Articular chondrocyte of knee joint (primary cell): ENCODE measurements around the gene CCDC142. TPM values are rescaled to one million over a fixed set of nuclear protein-coding genes. Genes with fewer than 3 reads are reported as not detected.

Experiments used
- total RNA-seq: library from RNA; depleted of rRNA; stranded (reverse); fragments of >200 nt; gene quantifications from 2 replicates; pipeline ENCODE4 v1.2.3, GENCODE V29; 2012

CCDC142 gene, protein sequence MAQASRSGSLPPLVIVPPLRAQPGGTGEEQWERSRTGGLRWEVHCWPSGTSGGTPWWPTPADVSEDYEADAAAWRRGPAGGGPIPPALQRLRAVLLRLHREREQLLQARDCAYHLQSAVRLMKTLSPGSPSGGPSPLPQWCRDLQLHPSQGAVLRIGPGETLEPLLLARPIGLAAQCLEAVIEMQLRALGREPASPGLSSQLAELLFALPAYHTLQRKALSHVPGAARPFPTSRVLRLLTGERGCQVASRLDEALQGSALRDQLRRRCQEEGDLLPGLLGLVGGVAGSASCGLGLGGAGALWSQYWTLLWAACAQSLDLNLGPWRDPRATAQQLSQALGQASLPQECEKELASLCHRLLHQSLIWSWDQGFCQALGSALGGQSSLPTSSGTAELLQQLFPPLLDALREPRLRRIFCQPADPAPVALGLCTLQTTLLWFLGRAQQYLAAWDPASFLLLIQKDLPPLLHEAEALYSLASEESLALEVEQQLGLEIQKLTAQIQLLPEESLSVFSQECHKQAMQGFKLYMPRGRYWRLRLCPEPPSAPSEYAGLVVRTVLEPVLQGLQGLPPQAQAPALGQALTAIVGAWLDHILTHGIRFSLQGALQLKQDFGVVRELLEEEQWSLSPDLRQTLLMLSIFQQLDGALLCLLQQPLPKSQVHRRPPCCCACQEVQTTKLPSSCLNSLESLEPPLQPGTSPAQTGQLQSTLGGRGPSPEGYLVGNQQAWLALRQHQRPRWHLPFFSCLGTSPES
- total RNA-seq: 15.0 and 20.8 TPM in 2 replicates

DNA sequence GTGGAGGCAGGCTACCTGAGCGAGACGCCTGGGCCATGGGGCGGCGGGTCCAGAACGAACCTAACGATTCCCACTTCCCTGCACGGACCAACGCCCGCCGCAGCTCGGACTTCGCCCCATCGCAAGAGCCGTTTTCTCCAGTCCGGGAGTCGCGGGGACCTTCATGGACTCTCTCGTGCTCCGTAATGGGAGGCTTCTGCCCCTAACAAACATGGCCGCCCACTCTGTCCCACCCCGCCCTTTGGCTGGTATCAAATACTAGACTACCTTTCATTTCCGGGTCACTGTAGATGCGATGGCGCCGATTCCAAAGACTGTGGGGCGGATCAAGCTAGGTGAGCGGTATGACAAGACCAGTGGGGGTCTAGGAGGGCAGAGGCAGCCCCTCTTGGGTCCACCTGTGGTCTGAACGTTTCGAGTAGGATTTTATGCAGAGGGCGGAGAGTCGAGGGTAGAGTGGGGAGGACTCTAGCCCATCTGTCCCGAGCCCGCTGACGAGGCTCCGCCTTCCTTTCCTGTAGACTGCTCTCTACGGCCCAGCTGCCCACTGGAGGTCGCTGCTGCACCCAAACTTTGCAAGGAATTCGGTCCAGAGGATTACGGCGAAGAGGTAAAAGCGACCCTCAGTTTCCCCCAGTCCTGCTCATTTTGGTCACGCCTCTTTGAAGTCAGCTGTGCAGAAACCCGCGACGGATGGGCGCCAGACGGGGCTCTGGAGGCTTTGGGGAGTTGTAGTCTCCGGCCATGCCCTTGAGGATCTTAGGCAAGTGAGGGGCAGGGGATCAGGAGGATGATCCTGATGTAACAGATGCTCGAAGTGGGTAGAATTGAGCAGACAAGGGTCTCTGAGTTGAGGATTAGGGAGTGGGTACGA lies at the start of gene CCDC142, which contains the start of gene TTC31:
Gene CCDC142, minus strand, starts transcription at position 198 of the 874 bp plus-strand sequence. Its CDS starts 161 bp downstream, at position 37.
Gene TTC31, plus strand, starts transcription at position 281 of the 874 bp plus-strand sequence. Its CDS starts 15 bp downstream, at position 296.

DNA sequence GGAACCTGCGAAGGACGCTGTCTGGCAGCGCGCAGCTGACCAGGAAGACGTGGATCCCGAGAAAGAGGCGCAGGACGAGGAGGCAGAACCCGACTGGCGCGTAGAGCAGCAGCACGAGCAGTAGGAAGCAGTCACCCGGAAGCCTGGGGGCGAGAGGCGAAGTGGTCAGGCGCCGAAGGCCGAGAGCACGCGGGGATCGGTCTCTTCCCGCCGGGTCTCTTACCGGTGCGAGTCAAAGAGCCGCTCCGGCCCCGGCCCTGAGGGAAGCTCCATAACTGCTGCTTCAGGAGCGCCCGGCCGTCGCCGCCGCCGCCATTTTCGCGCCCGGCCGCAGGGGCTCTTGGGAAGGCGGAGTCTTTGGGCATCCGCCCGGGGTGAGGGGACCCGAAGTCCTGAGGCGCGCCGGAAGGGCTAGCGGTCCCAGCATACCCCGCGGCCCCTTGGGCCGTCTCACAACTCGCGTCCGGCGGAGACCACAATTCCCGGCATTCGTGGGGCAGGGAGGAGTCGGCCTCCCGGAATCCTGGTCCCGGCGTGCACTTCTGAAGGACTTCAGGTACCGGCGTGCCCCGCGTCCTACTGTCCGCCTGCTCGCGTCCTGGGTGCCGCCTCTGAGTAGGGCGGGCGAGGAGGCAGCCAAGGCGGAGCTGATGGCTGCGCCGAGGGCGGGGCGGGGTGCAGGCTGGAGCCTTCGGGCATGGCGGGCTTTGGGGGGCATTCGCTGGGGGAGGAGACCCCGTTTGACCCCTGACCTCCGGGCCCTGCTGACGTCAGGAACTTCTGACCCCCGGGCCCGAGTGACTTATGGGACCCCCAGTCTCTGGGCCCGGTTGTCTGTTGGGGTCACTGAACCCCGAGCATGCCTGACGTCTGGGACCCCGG lies 46.8 kb upstream of the CCDC142 start, which contains the start of the genes AUP1 and HTRA2:
Gene AUP1, minus strand, starts transcription at position 350 of the 882 bp plus-strand sequence. Its CDS starts 77 bp downstream, at position 273.
Gene HTRA2, plus strand, starts transcription at position 577 of the 882 bp plus-strand sequence. Its CDS starts 74 bp downstream, at position 651.

DNA sequence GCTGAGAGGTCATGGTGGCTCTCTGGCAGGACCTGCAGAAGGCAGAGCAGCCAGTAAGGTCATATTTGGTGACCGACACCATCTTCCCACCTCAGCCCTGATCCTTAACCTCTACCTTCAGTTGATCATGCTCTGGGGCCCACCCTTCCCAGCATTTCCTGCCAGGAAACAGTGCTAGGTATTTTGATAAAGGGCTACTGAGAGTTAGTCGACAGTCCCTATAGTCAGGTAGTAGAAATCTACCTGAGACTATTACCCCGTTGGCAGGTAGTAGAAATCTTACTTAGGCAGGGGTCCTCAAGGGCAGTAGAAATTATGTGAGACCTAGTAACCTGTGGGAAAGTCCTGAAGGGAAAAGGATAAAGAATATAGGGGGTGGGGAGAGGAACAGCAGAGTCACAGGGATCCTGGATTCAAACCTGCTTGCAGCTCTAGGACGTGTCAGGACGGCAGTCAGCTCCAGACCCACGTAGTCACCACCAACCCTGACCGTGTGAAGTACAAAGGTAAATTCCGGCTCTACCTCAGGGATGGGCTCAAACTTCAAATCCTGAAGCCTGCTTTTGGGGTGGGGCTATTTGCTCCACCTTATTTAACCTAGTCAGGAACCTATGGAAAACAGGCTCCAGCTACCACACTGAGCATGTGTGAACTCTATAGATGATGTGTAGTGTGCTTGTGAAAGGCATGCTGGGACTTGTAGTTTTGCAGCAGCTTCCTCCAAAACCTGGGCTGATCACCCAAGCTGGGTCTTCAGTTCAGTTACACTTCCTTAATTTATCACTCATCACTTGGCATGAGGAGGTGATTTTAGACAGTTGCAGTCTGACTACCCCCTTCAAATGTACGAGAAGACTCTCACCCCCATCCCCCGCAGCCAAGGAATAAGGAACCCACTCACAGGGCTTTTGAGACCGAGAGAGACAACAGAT lies 43.2 kb upstream of the CCDC142 start, which contains the start of gene DQX1:
Gene DQX1, minus strand, starts transcription at position 515 of the 932 bp plus-strand sequence. Its CDS starts 502 bp downstream, at position 13.

DNA sequence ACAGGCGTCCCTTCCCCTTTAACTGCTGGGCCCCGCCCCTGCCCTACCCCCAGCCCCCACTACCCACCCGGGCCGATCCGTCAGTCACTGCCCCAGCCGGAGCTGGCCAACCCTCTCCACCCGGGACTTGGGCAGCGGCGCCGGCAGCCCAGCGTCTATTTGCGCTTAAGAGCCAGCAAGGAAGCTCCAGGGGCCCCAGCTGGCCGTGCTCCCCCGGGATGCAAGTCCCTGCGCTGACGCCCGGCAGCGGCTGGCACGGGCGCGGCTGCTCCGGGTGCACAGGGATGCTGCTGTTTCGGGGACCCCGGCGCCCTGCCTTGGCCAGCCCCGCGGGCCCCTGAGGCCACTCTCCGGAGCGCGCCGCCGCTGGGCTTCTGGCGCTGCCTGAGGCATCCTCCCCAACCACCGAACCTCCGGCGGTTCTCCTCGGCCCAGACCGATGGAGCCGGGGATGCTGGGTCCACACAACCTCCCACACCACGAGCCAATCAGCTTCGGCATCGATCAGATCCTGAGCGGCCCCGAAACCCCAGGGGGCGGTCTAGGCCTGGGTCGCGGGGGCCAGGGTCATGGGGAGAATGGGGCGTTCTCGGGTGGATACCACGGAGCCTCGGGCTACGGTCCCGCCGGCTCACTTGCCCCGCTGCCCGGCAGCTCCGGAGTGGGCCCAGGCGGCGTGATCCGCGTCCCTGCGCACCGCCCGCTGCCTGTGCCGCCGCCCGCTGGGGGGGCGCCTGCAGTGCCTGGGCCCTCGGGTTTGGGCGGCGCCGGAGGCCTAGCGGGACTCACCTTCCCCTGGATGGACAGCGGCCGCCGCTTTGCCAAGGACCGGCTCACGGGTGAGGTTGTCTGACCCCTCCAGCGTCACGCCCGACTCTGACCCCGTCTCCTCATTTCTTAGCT lies 31.8 kb upstream of the CCDC142 start, which contains the start of gene TLX2:
Gene TLX2, plus strand, starts transcription at position 83 of the 903 bp plus-strand sequence. Its CDS starts 357 bp downstream, at position 440.

DNA sequence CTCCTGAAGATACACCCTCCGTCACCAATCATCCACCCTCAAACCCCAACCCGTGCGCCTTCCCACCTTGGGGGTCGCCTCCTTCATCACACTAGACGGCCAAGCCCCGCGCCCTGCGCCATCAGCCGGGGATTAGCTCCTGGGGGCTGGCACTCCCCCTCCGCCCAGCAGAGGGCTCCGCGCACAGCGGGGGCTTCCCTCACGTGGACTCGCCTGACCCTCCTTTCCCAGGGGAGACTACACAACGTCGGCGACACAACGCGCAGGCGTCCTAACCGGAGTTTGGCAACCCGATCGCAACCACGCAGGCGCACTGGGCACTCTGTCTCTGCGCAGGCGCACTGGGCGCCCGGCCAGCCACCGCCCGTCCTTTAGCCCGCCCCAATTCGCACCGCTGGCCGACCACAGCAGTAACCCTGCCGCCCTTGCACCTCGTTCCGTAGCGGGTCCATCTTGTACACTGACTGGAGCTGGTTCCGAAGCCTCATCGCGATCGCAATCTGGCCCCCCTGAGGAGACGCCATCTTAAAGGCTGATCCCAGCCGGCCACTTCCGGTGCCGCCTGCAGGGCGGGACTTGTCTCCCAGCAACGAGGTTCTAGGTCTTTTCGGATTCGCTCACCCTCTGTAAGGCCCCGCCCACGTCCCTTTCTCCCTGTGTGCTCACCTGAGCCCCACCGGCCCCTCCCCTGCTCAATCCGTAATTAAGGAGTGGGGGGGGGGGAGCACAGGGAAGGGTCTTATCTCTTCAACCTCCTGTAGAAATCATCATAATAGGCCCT lies 24.5 kb upstream of the CCDC142 start, which contains the start of gene PCGF1:
Gene PCGF1, minus strand, starts transcription at position 551 of the 781 bp plus-strand sequence. Its CDS starts 27 bp downstream, at position 524.

DNA sequence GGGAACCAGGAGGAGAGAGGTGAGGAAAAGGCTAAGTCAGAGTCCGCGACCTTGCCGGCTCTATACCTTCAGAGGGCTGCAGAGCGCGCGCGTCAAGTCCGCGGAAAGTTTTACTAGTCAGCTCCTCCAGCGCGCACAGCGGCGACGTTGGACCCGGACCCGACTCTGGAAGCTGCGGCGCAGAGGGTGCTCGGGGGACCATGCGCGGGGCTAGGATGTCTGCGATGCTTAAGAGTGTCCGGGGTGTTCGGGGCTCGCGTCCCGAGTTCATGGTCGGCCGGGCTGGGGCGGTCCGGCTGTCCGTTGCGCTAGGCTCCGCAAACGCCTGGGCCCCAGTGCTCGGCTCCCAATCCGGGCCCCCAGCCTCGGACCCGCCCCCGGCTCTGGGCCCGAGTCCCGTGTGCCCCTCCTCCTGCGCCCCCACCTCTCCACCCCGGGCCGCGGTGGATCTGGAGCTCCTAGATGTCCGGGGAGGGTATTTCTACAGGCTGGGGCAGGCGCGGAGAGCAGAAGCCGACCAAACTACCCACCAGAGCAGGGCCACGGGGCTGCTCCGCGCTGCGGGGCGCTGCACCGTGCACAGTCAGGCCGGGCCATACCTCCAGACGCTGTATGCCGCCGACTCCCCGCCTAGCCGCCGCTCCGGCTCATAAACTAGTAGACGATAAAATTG lies 16.6 kb upstream of the CCDC142 start, which contains the start of gene LBX2:
Gene LBX2, minus strand, starts transcription at position 337 of the 673 bp plus-strand sequence. Its CDS starts 66 bp downstream, at position 271.

DNA sequence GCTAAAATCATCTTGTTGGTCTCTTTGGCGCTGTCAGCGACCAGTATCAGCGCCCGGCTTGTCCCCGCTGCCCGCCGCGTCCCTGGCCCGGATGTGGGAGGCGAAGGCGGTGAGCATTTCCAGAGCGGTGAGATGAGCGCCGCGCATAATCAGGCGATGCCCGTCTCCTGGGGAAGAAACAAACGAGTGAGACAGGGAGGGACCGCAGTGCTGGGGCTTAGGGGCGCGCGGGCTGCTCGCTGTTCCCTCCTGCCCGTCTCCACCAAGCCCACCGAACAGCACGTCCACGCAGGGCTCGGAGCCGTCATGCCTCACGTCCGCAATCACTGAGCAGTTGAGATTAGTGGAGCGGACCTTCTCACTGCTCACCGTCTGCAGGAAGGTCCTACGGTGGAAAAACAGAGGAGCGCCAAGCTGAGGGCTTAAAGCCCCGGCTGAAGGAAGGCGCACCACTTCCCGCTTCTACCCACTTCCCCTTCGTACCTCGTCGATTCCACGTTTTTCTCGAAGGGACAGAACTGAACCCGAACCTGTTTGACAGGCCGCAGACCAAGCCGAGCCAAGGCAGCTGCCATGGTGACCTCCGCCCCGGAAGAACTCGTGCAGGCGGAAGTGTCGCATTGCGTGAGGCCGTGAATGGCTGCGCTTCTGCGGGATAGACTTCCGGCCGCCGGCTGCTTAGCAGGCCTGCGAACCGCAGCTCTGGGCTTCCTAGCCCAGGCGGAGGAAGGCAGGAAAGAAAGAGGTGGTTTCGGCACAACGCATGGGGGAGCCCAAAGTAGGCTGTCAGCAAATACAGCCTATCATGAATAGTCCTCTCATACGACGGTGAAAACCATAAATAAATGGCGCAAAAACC lies 10.5 kb downstream of the CCDC142 start, which contains the start of gene MRPL53:
Gene MRPL53, minus strand, starts transcription at position 595 of the 859 bp plus-strand sequence. Its CDS starts 20 bp downstream, at position 575.

DNA sequence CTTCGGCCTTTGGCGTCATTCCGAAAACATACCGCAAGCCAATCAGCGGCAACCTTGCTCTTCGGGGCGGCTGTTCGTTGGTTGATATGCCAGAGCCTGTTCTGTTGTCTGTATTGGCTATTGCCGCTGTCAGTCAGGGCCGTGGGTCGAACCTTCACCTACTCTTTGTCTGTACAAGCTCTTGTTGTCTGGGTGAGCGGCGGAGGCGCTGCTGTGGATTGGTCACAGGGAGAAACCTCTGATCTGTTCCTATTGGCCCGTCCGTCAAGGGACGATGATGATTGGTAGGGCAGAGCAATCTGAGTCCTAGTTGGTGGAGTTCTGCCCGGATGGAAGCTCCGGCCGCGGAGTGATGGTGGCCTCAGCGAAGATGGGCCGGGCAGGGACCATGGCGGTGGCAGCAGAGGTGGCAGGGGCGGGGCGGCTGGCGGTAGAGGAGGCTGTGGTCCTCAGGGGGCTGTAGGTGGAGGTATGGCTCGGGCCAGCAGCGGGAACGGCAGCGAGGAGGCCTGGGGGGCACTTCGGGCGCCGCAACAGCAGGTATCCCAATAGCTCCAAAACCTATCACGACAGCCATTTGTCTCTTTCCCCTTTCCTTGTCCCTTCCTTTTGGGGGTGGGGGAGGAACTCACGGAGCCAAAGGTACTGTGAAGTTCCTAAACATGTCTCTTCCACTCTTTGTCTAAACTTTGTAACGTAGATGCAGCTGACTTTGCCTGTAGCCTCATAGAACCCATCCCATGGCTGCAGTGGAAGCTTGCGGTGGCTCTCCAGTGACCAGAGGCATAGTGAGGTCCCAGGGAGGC lies 24.5 kb downstream of the CCDC142 start, which contains the start of gene WBP1:
Gene WBP1, plus strand, starts transcription at position 307 of the 806 bp plus-strand sequence. Its CDS starts 165 bp downstream, at position 472.

DNA sequence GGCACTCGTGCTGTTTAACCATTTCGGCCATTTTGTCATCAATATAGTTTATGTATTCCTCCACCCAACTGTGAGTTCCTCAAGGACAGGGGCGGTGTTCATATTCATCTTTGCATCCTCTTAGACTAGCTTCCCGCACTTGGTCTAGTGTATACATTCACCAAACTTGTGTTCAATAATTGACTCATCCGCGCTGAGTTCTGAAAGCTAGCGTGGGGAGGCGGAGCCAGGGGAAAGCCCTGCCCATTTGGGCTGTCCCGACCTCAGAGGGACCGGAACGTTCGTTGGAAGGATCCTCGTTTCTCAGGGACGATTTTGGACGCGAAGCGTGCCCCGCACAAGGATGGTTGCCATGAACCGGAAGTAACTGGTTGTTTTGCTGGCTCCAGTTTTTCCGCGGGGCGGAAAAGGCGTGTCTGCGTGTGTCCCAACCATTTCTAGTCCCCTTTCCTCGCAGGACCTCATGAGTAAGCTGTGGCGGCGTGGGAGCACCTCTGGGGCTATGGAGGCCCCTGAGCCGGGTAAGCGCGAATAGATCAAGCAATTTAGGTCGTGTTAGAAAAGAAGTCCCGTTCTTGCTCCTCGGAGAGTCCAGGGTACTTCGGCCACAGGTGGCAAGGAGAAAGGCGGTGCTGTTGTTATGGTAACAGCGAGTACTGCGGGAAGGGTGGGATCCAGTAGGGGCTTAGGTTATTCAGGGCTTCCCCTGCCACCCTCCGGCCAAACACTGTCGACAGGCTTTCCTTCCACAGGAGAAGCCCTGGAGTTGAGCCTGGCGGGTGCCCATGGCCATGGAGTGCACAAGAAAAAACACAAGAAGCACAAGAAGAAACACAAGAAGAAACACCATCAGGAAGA lies 27.9 kb downstream of the CCDC142 start, which contains the start of gene INO80B:
Gene INO80B, plus strand, starts transcription at position 434 of the 858 bp plus-strand sequence. Its CDS starts 30 bp downstream, at position 464.

DNA sequence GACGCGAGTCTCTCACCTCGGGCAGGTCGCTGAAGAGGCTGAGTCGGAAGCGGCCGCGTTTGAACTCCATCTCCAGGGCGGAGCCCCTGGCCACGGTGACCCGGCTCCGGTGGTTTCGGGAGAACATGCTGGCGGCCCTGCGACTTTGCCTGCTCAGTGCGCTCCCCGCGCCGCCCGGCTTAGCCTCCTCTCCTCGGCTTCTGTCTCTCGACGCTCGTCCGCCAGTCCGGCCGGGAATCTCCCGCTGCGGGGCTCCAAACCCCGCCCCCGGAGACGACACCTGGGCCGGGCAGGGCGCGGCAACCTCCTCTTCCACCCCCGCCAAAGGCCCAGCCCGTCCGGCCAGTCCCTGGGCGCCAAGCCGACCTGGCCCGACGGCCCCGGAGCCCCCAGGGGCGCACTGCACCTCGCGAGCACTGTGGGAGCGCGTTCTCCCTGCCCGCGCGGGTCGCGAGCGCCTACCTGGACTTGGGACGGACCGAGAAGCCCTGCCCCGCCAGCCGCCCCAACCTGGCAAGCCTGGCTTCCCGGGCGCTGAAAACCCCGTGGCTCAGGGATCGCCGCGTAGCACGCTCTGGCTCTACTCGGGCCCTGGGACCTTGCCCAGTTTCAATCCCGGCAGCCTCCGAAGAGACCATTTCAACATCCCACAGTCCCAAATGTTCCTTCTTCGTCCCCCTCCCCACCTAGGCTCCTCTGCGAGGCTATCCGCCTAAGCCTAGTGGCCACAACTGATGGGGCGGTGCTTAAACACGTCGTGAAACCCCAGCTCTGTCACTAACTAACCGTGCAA lies 40.9 kb downstream of the CCDC142 start, which contains the start of gene RTKN:
Gene RTKN, minus strand, starts transcription at position 248 of the 793 bp plus-strand sequence. Its CDS starts 121 bp downstream, at position 127.

